ENCODE results near the gene SYNGR1.

DNA sequence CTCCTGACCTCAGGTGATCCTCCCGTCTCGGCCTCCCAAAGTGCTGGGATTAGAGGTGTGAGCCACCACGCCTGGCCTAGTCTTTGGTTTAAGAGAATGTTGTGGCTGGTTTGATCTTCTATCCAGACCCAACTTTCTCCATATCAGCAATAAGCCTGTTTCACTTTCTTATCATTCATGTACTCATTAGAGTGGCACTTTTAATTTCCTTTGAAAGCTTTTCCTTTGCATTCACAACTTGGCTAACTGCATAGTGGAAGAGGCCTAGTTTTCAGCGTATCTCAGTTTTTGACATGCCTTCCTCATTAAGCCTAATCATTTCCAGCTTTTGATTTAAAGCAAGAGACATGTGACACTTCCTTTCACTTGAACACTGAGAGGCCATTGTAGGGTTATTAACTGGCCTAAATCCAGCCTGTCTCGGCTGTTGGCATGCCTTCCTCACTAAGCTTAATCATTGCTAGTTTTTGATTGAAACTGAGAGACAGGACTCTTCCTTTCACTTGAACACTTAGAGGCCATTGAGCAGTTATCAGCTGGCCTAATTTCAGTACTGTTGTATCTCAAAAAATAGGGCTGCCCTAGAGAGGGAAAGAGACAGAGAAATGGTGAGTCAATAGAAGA is 17.2 kb upstream of the SYNGR1 start:
- TF ChIP-seq, protein P1, sequence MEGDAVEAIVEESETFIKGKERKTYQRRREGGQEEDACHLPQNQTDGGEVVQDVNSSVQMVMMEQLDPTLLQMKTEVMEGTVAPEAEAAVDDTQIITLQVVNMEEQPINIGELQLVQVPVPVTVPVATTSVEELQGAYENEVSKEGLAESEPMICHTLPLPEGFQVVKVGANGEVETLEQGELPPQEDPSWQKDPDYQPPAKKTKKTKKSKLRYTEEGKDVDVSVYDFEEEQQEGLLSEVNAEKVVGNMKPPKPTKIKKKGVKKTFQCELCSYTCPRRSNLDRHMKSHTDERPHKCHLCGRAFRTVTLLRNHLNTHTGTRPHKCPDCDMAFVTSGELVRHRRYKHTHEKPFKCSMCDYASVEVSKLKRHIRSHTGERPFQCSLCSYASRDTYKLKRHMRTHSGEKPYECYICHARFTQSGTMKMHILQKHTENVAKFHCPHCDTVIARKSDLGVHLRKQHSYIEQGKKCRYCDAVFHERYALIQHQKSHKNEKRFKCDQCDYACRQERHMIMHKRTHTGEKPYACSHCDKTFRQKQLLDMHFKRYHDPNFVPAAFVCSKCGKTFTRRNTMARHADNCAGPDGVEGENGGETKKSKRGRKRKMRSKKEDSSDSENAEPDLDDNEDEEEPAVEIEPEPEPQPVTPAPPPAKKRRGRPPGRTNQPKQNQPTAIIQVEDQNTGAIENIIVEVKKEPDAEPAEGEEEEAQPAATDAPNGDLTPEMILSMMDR (conservative IDR thresholded peaks at IDR 0.05), result no peak
- no peak for TF ChIP-seq ZFX (IDR thresholded peaks at IDR 0.05)

All from C4-2B (cell line).